Thyroid gland (tissue), 4 donors: Measurements from ENCODE around the gene NPIPB8. TPM values are rescaled to one million over a fixed set of nuclear protein-coding genes. Genes with fewer than 3 reads are reported as not detected.
"Not testable (repeated sequence)": the region's sequence is repeated elsewhere in the genome, so short reads cannot be mapped to it uniquely, and the experiment has no call there.

ENCODE experiments used
- DNase-seq, 2 donors: peaks; one replicate each; pipeline ENCODE4 v3.0.0-alpha.2; 2019
- H3K27ac ChIP-seq, 3 donors: fragments of 200-600 bp; sonication (generic); 1 replicate in 2 of 3; 2 replicates in 1 of 3; pipeline ENCODE4 v1.5.1; 2016 to 2019; ENCODE audit warnings: mild to moderate bottlenecking in 1 of 3, moderate library complexity in 1 of 3
- H3K27me3 ChIP-seq: fragments of 200-600 bp; sonication (generic); one replicate; pipeline ENCODE4 v1.5.1; 2019
- H3K36me3 ChIP-seq, 2 donors: fragments of 200-600 bp; sonication (generic); one replicate each; pipeline ENCODE4 v1.5.1; 2016 to 2019
- H3K4me1 ChIP-seq, 2 donors: fragments of 200-600 bp; sonication (generic); one replicate each; pipeline ENCODE4 v1.5.1; 2017 to 2019
- H3K4me3 ChIP-seq, 3 donors: fragments of 200-600 bp; sonication (generic); replicated peaks in 1 of 3; 1 replicate in 2 of 3; 2 replicates in 1 of 3; pipeline ENCODE4 v1.5.1; 2016; ENCODE audit warnings: mild to moderate bottlenecking in 1 of 3
- H3K9me3 ChIP-seq: fragments of 200-600 bp; sonication (generic); one replicate; pipeline ENCODE4 v1.5.1; 2017
- POLR2A ChIP-seq, 2 donors: fragments of 450-650 bp; IDR thresholded peaks; one replicate each; pipeline ENCODE4 v1.6.1; 2017; ENCODE audit warnings: antibody characterized with exemption in 2 of 2, mild to moderate bottlenecking in 2 of 2, moderate library complexity in 1 of 2
- whole genome bisulfite sequencing, 2 donors: methylation state at CpG; one replicate each; pipeline ENCODE4 v1.1.5; 2017; 5-methylcytosine and 5-hydroxymethylcytosine counted together
- intact Hi-C: fragments of 100-400 bp; cut with DNase I; formaldehyde crosslinking; loops from one replicate; pipeline ENCODE4 v1.15.1; 2023
- total RNA-seq, 4 donors: library from RNA; depleted of rRNA; stranded (reverse); fragments of >200 nt; gene quantifications; one replicate each; pipeline ENCODE4 v1.2.3, GENCODE V29; 2016
- TF ChIP-seq, protein P1 (sequence below), 6 experiments: fragments of 200-600 bp in 3 of 6; fragments of 450-650 bp in 3 of 6; sonication (generic) in 3 of 6; IDR thresholded peaks; one replicate each; pipeline ENCODE4 v1.5.1; 2016 to 2019; ENCODE audit warnings: antibody characterized with exemption in 6 of 6, mild to moderate bottlenecking in 2 of 6, inconsistent platforms in 1 of 6, moderate library complexity in 1 of 6

The NPIPB8 gene
- total RNA-seq, 4 donors from 2014 or later = 0.27 to 0.63 TPM; not detected in 2

GRCh38 chr16:28592511-28592910 lies 45.4 kb upstream of the NPIPB8 start:
- intact Hi-C loops = no loop called here
- no peak for DNase-seq
- Histone ChIP-seq H3K27ac (no peak overlapping the region), H3K27me3 (no peaks in the 10 kb centered on the region), H3K36me3 (peaks cover 24 to 30% of the 10 kb centered on the region in 2 donors), H3K4me3 (no peak overlapping the region), H3K4me1 (peaks cover 17 to 20% of the 10 kb centered on the region in 2 donors), H3K9me3 (no peaks in the 10 kb centered on the region)
- TF ChIP-seq, protein P1, sequence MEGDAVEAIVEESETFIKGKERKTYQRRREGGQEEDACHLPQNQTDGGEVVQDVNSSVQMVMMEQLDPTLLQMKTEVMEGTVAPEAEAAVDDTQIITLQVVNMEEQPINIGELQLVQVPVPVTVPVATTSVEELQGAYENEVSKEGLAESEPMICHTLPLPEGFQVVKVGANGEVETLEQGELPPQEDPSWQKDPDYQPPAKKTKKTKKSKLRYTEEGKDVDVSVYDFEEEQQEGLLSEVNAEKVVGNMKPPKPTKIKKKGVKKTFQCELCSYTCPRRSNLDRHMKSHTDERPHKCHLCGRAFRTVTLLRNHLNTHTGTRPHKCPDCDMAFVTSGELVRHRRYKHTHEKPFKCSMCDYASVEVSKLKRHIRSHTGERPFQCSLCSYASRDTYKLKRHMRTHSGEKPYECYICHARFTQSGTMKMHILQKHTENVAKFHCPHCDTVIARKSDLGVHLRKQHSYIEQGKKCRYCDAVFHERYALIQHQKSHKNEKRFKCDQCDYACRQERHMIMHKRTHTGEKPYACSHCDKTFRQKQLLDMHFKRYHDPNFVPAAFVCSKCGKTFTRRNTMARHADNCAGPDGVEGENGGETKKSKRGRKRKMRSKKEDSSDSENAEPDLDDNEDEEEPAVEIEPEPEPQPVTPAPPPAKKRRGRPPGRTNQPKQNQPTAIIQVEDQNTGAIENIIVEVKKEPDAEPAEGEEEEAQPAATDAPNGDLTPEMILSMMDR (IDR thresholded peaks at IDR 0.05) = no peak
- no peak for TF ChIP-seq POLR2A (IDR thresholded peaks at IDR 0.05)
- WGBS, 2 donors = 94 to 98% methylated on average over 5 of the region's 5 CpGs

- TF ChIP-seq, protein P1 (IDR thresholded peaks at IDR 0.05) = no peak
- TF ChIP-seq POLR2A (IDR thresholded peaks at IDR 0.05) = no peak
- H3K9me3 ChIP-seq = no peaks in the 10 kb centered on the region
- no peaks in the 10 kb centered on the region for H3K27me3 ChIP-seq
- intact Hi-C loops = no loop called here
- peaks cover 24 to 29% of the 10 kb centered on the region in 2 donors for H3K36me3 ChIP-seq
- no peak overlapping the region for H3K4me3 ChIP-seq
- no peak overlapping the region for H3K27ac ChIP-seq
- peaks cover 20 to 23% of the 10 kb centered on the region in 2 donors for H3K4me1 ChIP-seq
- DNase-seq = no peak
- WGBS, 2 donors = 92 to 93% methylated on average over 13 of the region's 13 CpGs
Observed at GRCh38 chr16:28592979-28593553, 44.8 kb upstream of the NPIPB8 start.

DNA sequence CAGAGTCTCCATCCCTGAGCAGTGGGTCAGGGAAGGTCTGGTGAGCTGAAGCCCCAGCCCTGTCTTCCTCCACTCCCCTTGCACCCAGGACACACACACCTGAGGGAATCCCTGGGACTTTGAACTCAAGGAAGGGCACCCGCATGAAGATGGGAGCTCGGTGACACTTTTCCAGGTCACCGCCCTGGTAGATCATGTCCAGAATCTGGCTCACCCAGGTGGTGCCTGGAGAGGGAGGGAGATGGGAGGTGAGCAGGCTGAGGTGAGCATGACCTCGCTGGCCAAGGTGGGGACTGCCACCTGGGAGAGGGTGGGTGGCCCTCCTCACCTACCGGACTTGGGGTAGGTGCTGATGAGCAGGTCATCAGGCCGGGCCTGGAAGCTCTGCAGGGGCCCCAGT lies 42.4 kb upstream of the NPIPB8 start:
- DNase-seq, H3K9me3 ChIP-seq, H3K27me3 ChIP-seq, H3K4me3 ChIP-seq, intact Hi-C loops: not testable (repeated sequence)
- Histone ChIP-seq H3K27ac (peak overlapping the region in 1 of 3 donors; percentile 23), H3K4me1 (peaks cover 20 to 23% of the 10 kb centered on the region in 2 donors), H3K36me3 (peaks cover 9 to 11% of the 10 kb centered on the region in 2 donors)
- 92% methylated on average over 6 of the region's 6 CpGs; no CpG with 5 or more reads in 1 of the 2 donors for WGBS, 2 donors

GRCh38 chr16:28596115-28596630 lies 41.7 kb upstream of the NPIPB8 start:
- Histone ChIP-seq H3K4me3 (no peak overlapping the region), H3K36me3 (peaks cover 2 to 4% of the 10 kb centered on the region in 2 donors), H3K9me3 (no peaks in the 10 kb centered on the region), H3K4me1 (peaks cover 20 to 23% of the 10 kb centered on the region in 2 donors), H3K27me3 (no peaks in the 10 kb centered on the region), H3K27ac (peak overlapping the region; percentile 84 to 96 (median 91))
- peak; percentile 44 to 46 for DNase-seq
- intact Hi-C loops = no loop called here
- 62 to 83% methylated on average over 3 to 4 of the region's 8 CpGs for WGBS, 2 donors
- no peak for TF ChIP-seq POLR2A (IDR thresholded peaks at IDR 0.05)
- TF ChIP-seq, protein P1 (IDR thresholded peaks at IDR 0.05) = no peak

- Histone ChIP-seq H3K27me3 (no peaks in the 10 kb centered on the region), H3K4me1 (peaks cover 20 to 23% of the 10 kb centered on the region in 2 donors), H3K36me3 (no peaks in the 10 kb centered on the region), H3K9me3 (no peaks in the 10 kb centered on the region), H3K27ac (peak within 1 kb of the TSS; percentile 84 to 96 (median 91)), H3K4me3 (no peak within 1 kb of the TSS)
- intact Hi-C loops = no loop called here
- TF ChIP-seq, protein P1 (IDR thresholded peaks at IDR 0.05) = no peak
- peak in 1 of 2 donors; percentile 59 for TF ChIP-seq POLR2A (IDR thresholded peaks at IDR 0.05)
- 15 to 18% methylated on average over 11 of the region's 11 CpGs for WGBS, 2 donors
- DNase-seq = peak; percentile 96 to 97
Observed at GRCh38 chr16:28596840-28597691, 40.8 kb upstream of the NPIPB8 start, which contains the start of gene SULT1A2. Gene SULT1A2, minus strand, starts transcription at chr16:28597050. Its CDS starts 1,120 bp downstream, at chr16:28595930.
